GM08714 (cell line): ENCODE data around the gene CAPZA1.
"Not testable (repeated sequence)": the region's sequence is repeated elsewhere in the genome, so short reads cannot be mapped to it uniquely, and the experiment has no call there.

Experiments used
- H3K4me3 ChIP-seq: fragments of 200-500 bp; sonication (Bioruptor generic); 2 replicates; pipeline ENCODE4 v1.5.1; 2014; ENCODE audit warnings: mild to moderate bottlenecking, low read length, inconsistent platforms
- ZNF274 ChIP-seq: IDR thresholded peaks from 2 replicates; pipeline ENCODE4 v1.6.1; 2012; ENCODE audit warnings: mild to moderate bottlenecking, low read depth, low read length

The CAPZA1 gene

GRCh38 chr1:112638110-112638428 is 18.4 kb downstream of the CAPZA1 start:
- no peak for TF ChIP-seq ZNF274
- no peak overlapping the region for H3K4me3 ChIP-seq

DNA sequence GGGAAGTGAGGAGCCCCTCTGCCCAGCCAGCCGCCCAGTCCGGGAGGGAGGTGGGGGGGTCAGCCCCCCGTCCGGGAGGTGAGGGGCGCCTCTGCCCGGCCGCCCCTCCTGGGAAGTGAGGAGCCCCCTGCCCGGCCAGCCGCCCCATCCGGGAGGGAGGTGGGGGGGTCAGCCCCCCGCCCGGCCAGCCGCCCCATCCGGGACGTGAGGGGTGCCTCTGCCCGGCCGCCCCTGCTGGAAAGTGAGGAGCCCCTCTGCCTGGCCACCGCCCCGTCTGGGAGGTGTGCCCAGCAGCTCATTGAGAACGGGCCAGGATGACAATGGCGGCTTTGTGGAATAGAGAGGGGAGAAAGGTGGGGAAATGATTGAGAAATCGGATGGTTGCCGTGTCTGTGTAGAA is 20.8 kb downstream of the CAPZA1 start:
- not testable (repeated sequence) for H3K4me3 ChIP-seq

DNA sequence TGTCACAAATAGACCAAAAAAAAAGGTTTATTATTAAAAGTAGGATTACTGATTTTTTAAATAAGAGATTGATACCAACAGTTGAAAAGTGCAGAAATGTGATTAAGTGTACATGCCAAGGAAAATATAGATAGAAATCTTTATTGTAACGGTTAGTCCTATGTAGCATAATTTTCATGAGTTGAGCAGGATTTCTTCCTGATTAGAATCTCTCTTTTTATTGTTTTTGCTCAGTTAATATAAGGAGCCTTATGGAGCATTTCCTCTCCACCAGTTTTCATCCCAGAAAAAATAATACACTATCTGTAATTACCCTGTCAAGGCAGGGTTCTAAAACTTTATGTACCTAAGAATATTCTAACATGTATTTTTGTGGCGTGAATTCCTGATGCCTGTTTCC is 23.4 kb downstream of the CAPZA1 start:
- TF ChIP-seq ZNF274, result no peak
- no peak overlapping the region for H3K4me3 ChIP-seq

GRCh38 chr1:112646225-112646624 is 26.6 kb downstream of the CAPZA1 start:
- TF ChIP-seq ZNF274, result no peak
- H3K4me3 ChIP-seq, result no peak overlapping the region

DNA sequence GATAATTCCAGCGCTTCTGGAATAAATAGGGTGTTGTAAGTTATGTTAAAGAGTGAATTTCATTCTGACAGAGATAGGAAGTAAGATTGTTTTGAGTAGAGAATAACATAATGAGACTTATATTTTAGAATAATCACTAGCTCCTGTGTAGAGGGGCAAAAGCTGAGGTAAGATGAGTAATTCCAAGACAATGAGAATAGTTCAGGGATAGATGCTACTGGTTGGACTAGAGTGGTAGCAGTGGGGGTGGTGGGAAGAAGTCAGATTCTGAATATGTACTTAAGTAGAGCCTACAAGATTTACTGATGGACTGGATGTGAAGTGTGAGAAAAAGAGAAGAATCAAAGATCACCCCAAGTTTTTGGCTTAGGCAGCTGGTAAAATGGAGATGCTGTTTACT is 31.6 kb downstream of the CAPZA1 start:
- TF ChIP-seq ZNF274, result no peak
- no peak overlapping the region for H3K4me3 ChIP-seq

- no peak for TF ChIP-seq ZNF274
- H3K4me3 ChIP-seq, result no peak overlapping the region
Measured at GRCh38 chr1:112665857-112666256, 46.2 kb downstream of the CAPZA1 start.

DNA sequence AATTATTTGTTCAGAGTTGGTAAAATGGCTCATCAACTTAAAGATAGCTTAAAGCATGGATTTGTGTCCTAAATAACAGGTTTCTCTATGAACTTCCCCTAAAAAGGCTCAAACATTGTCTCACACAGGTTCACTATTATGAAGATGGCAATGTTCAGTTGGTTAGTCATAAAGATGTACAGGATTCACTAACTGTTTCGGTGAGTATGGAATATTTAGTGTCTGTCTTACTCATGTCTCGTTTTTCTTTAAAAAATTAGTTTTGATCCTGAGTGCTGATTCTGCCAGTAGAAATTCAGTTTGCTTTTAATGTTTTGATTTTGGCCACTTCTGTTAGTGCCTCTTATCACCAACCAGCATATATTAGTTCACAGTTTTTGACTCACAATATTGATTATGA is 47.3 kb downstream of the CAPZA1 start:
- no peak overlapping the region for H3K4me3 ChIP-seq
- TF ChIP-seq ZNF274, result no peak

- no peak for TF ChIP-seq ZNF274
- no peak overlapping the region for H3K4me3 ChIP-seq
Measured at GRCh38 chr1:112672009-112672408, 52.4 kb downstream of the CAPZA1 start.

DNA sequence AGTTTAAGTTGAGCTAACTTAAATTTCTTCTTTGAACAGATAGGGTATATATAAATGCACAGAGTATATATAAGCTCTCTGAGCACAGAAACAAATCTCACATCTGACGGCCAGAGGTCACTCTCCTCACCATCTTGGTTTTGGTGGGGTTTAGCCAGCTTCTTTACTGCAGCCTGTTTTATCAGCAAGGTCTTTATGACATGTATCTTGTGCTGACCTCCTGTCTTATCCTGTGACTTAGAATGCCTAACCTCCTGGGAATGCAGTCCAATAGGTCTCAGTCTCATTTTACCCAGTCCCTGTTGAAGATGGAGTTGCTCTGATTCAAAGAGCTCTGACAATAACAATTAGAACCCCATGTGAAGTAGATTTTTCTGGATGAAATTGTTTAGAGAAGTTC is 53.2 kb downstream of the CAPZA1 start:
- TF ChIP-seq ZNF274, result no peak
- no peak overlapping the region for H3K4me3 ChIP-seq

- peak overlapping the region; percentile 76 for H3K4me3 ChIP-seq
- no peak for TF ChIP-seq ZNF274
Measured at GRCh38 chr1:112673592-112674439, 54.2 kb downstream of the CAPZA1 start.

GRCh38 chr1:112674440-112674985 is 54.9 kb downstream of the CAPZA1 start, which contains the start of gene MOV10:
Gene MOV10, plus strand, starts transcription at chr1:112674659. Its CDS starts 254 bp downstream, at chr1:112674913.
- peak within 1 kb of the TSS; percentile 76 for H3K4me3 ChIP-seq
- no peak for TF ChIP-seq ZNF274

DNA sequence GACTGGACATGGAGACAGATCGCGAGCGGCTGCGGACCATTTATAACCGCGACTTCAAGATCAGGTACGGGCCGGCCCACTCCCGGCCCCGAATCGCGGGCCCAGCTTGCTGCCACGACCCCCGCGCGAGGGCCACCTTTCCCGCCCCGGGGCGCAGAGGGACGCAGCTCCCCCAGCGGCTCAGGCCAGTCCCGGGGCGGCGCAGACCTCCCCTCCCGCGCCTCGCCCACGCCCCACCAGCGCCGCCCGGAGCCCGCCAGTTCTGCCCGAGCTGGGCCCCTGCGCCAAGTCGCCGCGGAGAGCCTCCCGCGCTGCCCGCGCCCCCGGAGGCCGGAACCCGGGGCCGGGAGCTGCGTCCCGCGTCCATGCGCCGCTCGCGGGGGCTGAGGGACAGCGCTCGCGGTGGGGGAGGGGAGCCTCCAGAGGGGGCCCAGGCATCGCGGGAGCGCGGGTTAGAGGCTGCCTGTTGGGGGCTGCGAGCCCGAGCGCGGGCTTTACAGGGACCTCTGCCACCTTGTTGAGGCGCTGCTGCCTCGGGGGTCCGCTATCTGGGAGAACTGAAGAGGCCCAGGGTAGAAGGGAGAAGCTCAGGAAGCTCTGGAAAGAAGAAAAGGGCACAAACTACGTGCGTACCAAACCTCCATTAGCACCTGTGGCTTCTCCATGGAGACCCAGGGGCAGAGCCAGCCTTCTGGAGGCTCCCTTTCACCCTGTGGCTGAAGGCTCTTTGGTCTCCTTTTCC is 55.5 kb downstream of the CAPZA1 start:
- TF ChIP-seq ZNF274, result no peak
- H3K4me3 ChIP-seq, result peak overlapping the region; percentile 76

- no peak for TF ChIP-seq ZNF274
- H3K4me3 ChIP-seq, result peak overlapping the region; percentile 76
Measured at GRCh38 chr1:112675728-112676381, 56.2 kb downstream of the CAPZA1 start.

- no peak overlapping the region for H3K4me3 ChIP-seq
- TF ChIP-seq ZNF274, result no peak
Measured at GRCh38 chr1:112676543-112676942, 56.9 kb downstream of the CAPZA1 start.
